ENCODE data around the gene JUND.

Gene JUND

DNA sequence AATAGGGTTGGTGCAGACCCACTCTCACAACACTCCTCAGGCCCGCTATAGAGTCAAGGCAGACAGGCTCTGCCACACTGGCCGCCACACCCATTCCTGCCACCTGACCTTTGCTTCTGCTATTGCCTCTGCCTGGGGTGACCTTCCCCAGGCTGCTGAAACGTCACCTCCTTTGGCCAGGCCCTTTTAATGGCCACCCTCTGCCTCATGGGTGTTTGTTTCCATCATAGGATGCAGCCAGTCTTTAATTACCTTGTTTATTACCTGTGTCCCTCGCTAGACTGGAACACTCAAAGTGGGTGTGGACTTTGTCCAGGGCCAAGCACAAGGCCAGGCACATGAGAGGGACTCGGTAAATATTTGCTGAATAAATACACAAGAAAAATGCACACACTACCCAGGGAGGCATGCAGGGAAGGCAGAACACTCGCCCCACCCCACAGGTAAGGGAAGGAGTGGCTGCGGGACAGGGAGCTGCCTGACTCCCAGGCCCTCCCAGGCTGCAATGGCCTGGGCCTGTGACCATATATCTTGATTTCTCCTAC is 38.2 kb upstream of the JUND start:
- ChIA-PET CTCF (interaction anchor here (1.6 to 3.6 kb wide), 2 partner anchors 9 to 40 kb away, joined by 4 to 59 read pairs; partner anchors contain the start of gene JUND), POLR2A (interaction anchor here (1.0 to 21.8 kb wide), 4 partner anchors 15 to 159 kb away, joined by 3 to 491 read pairs (median 3); partner anchors contain the start of genes IQCN and JUND)
- TF ChIP-seq SP1 (IDR thresholded peaks at IDR 0.05): no peak
- TF ChIP-seq SUZ12 (IDR thresholded peaks at IDR 0.05): no peak
- no peak for TF ChIP-seq NFRKB (IDR thresholded peaks at IDR 0.05)
- TF ChIP-seq FOXM1 (IDR thresholded peaks at IDR 0.05; ENCODE audit: borderline replicate concordance): no peak
- TF ChIP-seq BHLHE40 (IDR thresholded peaks at IDR 0.05; ENCODE audit: borderline replicate concordance): no peak
- no peak for TF ChIP-seq FOXA1 (IDR thresholded peaks at IDR 0.05)
- TF ChIP-seq FOXK2 (IDR thresholded peaks at IDR 0.05): no peak
- TF ChIP-seq HDGF (IDR thresholded peaks at IDR 0.05; ENCODE audit: borderline replicate concordance): no peak
- TF ChIP-seq ZNF384 (IDR thresholded peaks at IDR 0.05): no peak
- TF ChIP-seq ELF4 (IDR thresholded peaks at IDR 0.05): no peak
- no peak for TF ChIP-seq TARDBP (IDR thresholded peaks at IDR 0.05)
- TF ChIP-seq, protein P1, sequence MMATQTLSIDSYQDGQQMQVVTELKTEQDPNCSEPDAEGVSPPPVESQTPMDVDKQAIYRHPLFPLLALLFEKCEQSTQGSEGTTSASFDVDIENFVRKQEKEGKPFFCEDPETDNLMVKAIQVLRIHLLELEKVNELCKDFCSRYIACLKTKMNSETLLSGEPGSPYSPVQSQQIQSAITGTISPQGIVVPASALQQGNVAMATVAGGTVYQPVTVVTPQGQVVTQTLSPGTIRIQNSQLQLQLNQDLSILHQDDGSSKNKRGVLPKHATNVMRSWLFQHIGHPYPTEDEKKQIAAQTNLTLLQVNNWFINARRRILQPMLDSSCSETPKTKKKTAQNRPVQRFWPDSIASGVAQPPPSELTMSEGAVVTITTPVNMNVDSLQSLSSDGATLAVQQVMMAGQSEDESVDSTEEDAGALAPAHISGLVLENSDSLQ (IDR thresholded peaks at IDR 0.05): no peak
- TF ChIP-seq L3MBTL2 (conservative IDR thresholded peaks at IDR 0.05): no peak
- no peak for DNase-seq (ENCODE audit: extremely low spot score)

DNA sequence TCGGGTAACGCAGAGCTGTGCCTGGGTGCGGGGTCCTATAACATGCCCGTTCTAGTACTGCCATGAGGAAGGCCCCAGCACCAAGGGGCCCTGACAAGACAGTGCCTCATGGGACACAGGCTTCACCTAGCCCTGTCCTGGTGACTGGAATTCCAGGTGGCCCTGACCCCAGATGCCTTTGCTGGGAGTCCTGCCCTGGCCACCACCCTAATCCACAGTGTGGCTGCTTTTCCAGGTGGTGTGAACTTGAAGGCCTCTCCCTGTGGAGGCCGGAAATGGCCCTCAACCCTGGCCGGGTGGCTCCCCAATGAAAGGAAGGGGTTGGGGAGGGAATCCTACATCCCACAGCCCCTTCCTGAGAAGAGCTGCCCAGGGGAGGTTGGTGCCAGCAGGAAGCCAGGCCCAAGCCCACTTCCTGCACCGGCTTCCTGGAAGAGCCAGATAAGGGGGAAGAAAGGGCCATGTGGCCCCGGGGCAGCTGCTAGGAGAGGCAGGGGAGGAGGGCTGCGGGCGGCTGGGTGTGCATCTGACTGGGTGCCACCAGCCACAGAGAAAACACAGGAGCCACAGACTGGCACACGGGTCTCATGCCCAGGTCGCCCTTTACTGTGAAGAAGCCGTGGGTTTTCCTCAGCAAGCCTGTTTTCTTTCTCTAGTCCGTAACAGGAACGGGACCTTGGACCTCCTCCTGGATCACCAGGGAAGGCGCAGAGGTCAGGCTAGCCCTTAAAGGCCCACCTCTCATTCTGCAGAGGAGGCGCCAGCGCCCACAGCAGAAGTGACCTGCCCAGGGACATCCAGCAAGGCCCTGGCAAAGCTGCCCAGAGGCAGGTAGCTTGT is 36.8 kb upstream of the JUND start:
- no peak for DNase-seq (ENCODE audit: extremely low spot score)
- no peak for TF ChIP-seq HDGF (IDR thresholded peaks at IDR 0.05; ENCODE audit: borderline replicate concordance)
- TF ChIP-seq FOXK2 (IDR thresholded peaks at IDR 0.05): no peak
- no peak for TF ChIP-seq ZNF384 (IDR thresholded peaks at IDR 0.05)
- no peak for TF ChIP-seq BHLHE40 (IDR thresholded peaks at IDR 0.05; ENCODE audit: borderline replicate concordance)
- TF ChIP-seq TARDBP (IDR thresholded peaks at IDR 0.05): no peak
- no peak for TF ChIP-seq SP1 (IDR thresholded peaks at IDR 0.05)
- no peak for TF ChIP-seq SUZ12 (IDR thresholded peaks at IDR 0.05)
- no peak for TF ChIP-seq CTBP1 (IDR thresholded peaks at IDR 0.05; ENCODE audit: borderline replicate concordance)
- TF ChIP-seq ARNT (IDR thresholded peaks at IDR 0.05): no peak
- TF ChIP-seq, protein P1 (IDR thresholded peaks at IDR 0.05): no peak
- no peak for TF ChIP-seq LEF1 (IDR thresholded peaks at IDR 0.05; ENCODE audit: borderline replicate concordance)
- CTCF ChIA-PET: interaction anchor here (0.5 to 2.5 kb wide), 3 partner anchors 11 to 46 kb away, joined by 3 to 11 read pairs (median 4); no protein-coding TSS in a partner anchor
- POLR2A ChIA-PET: interaction anchor here (1.9 to 21.8 kb wide), 2 partner anchors 13 to 40 kb away, joined by 5 to 491 read pairs; partner anchors contain the start of genes IQCN and JUND

DNA sequence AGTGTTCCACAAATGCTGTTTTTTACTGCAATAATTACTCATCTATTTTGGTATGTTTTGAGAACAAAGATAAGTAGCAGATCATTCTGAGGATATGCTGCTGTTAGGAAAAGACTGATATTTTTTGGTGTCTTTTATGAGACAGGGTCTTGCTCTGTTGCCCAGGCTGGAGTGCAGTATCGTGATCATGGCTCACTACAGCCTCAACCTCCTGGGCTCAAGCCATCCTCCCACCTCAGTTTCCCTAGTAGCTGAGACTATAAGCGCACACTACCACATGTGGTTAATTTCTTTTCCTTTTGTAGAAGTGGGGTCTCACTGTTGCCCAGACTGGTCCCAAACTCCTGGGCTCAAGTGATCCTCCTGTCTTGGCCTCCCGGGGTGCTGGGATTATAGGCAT is 32.0 kb upstream of the JUND start:
- TF ChIP-seq NFRKB (IDR thresholded peaks at IDR 0.05) (no peak), CTBP1 (IDR thresholded peaks at IDR 0.05; ENCODE audit: borderline replicate concordance) (no peak), ELF4 (IDR thresholded peaks at IDR 0.05) (no peak), FOXK2 (IDR thresholded peaks at IDR 0.05) (no peak), SP1 (IDR thresholded peaks at IDR 0.05) (no peak), SUZ12 (IDR thresholded peaks at IDR 0.05) (no peak), FOXA1 (IDR thresholded peaks at IDR 0.05) (no peak), FOXM1 (IDR thresholded peaks at IDR 0.05; ENCODE audit: borderline replicate concordance) (no peak), LEF1 (IDR thresholded peaks at IDR 0.05; ENCODE audit: borderline replicate concordance) (no peak), L3MBTL2 (conservative IDR thresholded peaks at IDR 0.05) (no peak)
- CTCF ChIA-PET: no interaction called here
- POLR2A ChIA-PET: interaction anchor here (0.7 to 21.8 kb wide), 2 partner anchors 8 to 35 kb away, joined by 3 to 491 read pairs; partner anchors contain the start of genes IQCN and JUND
- no peak for DNase-seq (ENCODE audit: extremely low spot score)

DNA sequence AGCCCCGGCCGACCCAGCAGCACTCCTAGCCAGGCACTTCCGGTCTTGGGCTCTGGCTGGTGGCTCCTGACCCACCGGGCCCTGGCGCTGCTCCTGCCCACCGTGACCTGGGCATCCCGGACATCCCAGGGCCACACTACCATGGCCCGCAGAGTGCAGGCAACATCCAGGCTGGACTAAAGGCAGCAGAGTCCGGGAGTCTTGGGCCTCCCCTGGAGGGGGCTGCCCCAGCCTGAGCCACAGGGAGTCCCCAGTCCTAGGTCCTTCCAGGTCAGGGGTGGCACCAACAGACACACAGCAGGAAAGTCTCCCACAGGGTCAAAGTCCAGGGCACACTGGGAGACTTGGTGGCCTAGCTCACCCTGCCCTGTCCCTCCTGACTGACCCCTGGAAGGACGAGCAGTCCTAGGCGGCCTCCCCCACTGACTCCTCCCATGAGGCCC is 30.7 kb upstream of the JUND start:
- TF ChIP-seq LEF1 (IDR thresholded peaks at IDR 0.05; ENCODE audit: borderline replicate concordance) (no peak), SUZ12 (IDR thresholded peaks at IDR 0.05) (no peak), NFRKB (IDR thresholded peaks at IDR 0.05) (no peak), L3MBTL2 (conservative IDR thresholded peaks at IDR 0.05) (no peak), ARNT (IDR thresholded peaks at IDR 0.05) (no peak), ELF4 (IDR thresholded peaks at IDR 0.05) (no peak), CTBP1 (IDR thresholded peaks at IDR 0.05; ENCODE audit: borderline replicate concordance) (no peak), FOXM1 (IDR thresholded peaks at IDR 0.05; ENCODE audit: borderline replicate concordance) (no peak), HDGF (IDR thresholded peaks at IDR 0.05; ENCODE audit: borderline replicate concordance) (no peak), TARDBP (IDR thresholded peaks at IDR 0.05) (no peak), ZNF384 (IDR thresholded peaks at IDR 0.05) (no peak), FOXA1 (IDR thresholded peaks at IDR 0.05) (no peak), BHLHE40 (IDR thresholded peaks at IDR 0.05; ENCODE audit: borderline replicate concordance) (no peak), FOXK2 (IDR thresholded peaks at IDR 0.05) (no peak), SP1 (IDR thresholded peaks at IDR 0.05) (no peak)
- TF ChIP-seq, protein P1 (IDR thresholded peaks at IDR 0.05): no peak
- ChIA-PET POLR2A (interaction anchor here (2.7 to 21.8 kb wide), 2 partner anchors 10 to 34 kb away, joined by 9 to 491 read pairs; partner anchors contain the start of genes IQCN, JUND and LSM4), CTCF (no interaction called here)
- no peak for DNase-seq (ENCODE audit: extremely low spot score)

DNA sequence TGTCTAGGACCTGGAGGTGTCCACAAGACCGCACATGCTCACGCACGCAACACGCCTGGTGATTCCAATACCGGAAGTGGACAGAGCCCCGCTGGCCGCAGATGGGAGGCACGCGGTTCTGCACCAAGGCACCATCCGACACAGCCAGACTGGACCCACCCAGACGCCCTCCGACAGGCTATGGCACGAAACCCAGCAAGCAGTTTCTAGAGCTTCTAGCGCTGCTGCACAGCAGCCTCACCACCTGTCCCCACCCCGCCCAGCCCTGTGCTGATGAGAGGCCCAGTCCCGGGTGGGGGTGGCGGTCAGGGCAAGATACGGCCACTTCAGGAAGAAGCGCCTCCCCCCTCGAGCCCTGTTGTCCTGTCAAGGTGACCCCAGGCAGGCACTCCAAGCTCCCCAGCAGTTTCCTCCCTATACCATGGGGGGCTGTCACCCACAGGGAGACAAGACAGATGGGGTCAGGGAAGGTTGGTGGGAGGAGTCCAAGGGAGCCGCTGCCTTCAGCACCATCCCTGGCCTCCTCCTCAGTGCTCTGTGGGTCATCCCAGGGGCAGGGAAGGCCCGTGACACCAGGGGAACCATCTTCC is 30.2 kb upstream of the JUND start:
- ChIA-PET POLR2A (interaction anchor here (2.7 to 21.8 kb wide), 2 partner anchors 11 to 33 kb away, joined by 9 to 491 read pairs; partner anchors contain the start of genes IQCN, JUND and LSM4), CTCF (no interaction called here)
- no peak for DNase-seq (ENCODE audit: extremely low spot score)
- TF ChIP-seq LEF1 (IDR thresholded peaks at IDR 0.05; ENCODE audit: borderline replicate concordance) (no peak), HDGF (IDR thresholded peaks at IDR 0.05; ENCODE audit: borderline replicate concordance) (no peak), NFRKB (IDR thresholded peaks at IDR 0.05) (no peak), ARNT (IDR thresholded peaks at IDR 0.05) (no peak), BHLHE40 (IDR thresholded peaks at IDR 0.05; ENCODE audit: borderline replicate concordance) (no peak), ELF4 (IDR thresholded peaks at IDR 0.05) (no peak), L3MBTL2 (conservative IDR thresholded peaks at IDR 0.05) (no peak), SP1 (IDR thresholded peaks at IDR 0.05) (no peak), ZNF384 (IDR thresholded peaks at IDR 0.05) (no peak)
- TF ChIP-seq, protein P1 (IDR thresholded peaks at IDR 0.05): no peak
